Measurements from ENCODE around the gene LRP8.

The LRP8 gene

GRCh38 chr1:53324321-53324720 lies 3.5 kb downstream of the LRP8 start:
- DNase-seq (ENCODE audit: low read depth in 3 of 3, low spot score in 1 of 3): no peak

- no peak for DNase-seq (ENCODE audit: low read depth in 3 of 3, low spot score in 1 of 3)
These were observed 4.6 kb downstream of the LRP8 start for GRCh38 chr1:53323316-53323715.

- no peak for DNase-seq (ENCODE audit: low read depth in 3 of 3, low spot score in 1 of 3)
These were observed 5.9 kb downstream of the LRP8 start for GRCh38 chr1:53321776-53322602.

GRCh38 chr1:53321366-53321765 lies 6.5 kb downstream of the LRP8 start:
- no peak for DNase-seq (ENCODE audit: low read depth in 3 of 3, low spot score in 1 of 3)

DNA sequence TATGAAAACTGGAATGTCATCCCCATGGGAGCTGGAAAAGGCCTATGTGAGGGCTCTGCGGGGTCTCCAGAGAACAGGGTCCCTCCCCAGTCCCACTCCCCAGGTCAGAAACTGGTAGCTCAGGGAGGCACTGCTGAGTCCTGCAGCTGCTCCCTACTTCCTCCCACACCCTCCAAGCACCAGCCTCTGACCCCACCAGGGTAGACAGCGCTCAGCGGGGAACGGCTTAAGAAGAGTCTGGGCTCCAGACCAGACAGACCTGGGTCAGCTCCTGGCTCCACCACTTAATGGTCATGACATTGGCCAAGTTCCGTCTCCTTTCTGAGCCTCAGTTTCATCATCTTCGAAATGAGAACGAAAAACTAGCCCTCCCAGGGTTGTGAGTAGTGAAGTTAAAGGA lies 7.2 kb downstream of the LRP8 start:
- no peak for DNase-seq (ENCODE audit: low read depth in 3 of 3, low spot score in 1 of 3)

GRCh38 chr1:53319296-53320101 lies 8.4 kb downstream of the LRP8 start:
- DNase-seq (ENCODE audit: low read depth in 3 of 3, low spot score in 1 of 3): no peak

GRCh38 chr1:53317646-53318539 lies 10.0 kb downstream of the LRP8 start:
- no peak for DNase-seq (ENCODE audit: low read depth in 3 of 3, low spot score in 1 of 3)

DNA sequence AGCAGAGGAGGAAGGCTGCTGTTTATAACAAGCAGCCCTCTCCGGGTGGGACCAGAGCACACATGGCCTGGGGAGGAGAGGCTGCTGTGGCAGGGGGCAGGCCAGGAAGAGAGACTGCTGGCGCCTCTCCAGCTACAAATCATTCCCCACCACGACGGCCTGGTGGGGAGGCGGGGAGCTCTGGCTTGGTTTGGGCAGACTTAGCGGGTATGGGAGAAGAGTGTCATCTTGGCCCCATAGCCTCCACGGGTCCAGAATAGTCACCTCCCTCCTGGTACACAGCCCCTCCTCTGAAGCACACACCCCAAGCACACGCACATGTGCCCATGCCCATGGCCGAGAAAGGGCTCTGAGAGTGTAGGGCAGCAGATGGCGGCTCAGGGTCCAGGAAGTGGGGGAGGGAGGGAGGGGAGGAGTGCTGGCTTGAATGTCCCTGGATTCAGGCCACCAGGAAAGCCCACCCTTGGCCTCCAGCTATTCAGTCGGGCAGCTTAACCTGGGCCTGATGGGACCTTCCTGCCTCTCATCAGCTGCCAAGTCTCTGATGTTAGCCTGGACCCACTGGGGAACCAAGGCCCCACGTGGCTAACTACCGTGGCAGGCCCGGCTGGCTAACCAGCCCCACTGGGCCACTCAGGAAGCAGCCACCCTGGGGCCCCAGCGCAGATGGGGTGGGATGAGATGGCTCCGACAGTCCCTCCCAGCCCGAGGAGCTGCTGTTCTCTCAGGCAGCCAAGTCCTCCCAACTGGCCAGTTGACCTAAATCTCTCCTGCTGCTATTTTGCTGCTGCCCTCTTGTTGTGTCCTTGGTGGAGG lies 10.9 kb downstream of the LRP8 start:
- DNase-seq (ENCODE audit: low read depth in 3 of 3, low spot score in 1 of 3): no peak

GRCh38 chr1:53316424-53316765 lies 11.5 kb downstream of the LRP8 start:
- DNase-seq (ENCODE audit: low read depth in 3 of 3, low spot score in 1 of 3): no peak

- no peak for DNase-seq (ENCODE audit: low read depth in 3 of 3, low spot score in 1 of 3)
These were observed 12.1 kb downstream of the LRP8 start for GRCh38 chr1:53315456-53316423.

DNA sequence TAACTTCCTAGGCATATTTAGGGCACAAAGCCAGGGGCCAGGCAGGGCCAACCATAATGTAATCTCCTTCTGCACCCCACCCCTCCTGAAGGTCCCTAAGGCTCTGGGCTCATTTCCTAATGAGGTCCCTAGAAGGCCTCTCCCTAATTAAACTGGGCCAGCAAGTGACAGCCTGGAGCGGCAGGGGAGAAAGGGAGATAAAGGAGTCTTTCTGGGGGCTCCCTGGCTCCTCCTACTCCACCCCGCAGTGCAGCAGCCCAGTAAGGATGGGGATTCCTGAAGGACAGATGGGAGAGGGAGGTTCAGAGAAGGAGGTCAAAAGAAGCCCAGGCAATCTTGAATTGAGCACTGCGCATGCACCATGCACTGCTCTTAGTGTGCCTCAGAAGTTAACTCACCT lies 12.8 kb downstream of the LRP8 start:
- DNase-seq (ENCODE audit: low read depth in 3 of 3, low spot score in 1 of 3): no peak

GRCh38 chr1:53314606-53315005 lies 13.3 kb downstream of the LRP8 start:
- DNase-seq (ENCODE audit: low read depth in 3 of 3, low spot score in 1 of 3): no peak

GRCh38 chr1:53314096-53314495 lies 13.8 kb downstream of the LRP8 start:
- no peak for DNase-seq (ENCODE audit: low read depth in 3 of 3, low spot score in 1 of 3)

DNA sequence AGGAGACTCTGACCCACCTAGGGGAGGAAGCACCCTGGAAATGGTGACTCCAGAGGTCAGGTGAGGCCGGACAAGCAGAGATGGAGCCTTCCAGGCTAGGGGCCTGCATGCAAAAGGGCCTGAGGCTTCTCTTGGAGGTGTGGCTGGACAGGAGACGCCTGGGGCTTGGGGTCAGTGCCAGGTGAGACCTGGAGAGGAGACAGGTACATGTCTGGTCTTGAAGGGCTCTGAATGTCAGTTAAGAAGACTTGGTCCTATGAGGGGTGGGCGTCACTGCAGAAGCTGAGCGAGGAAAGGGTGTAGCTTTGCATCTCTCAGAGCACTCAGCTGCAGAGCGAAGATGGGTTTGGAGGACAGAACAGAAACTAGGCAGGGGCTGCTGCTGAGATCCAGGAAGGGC lies 14.3 kb downstream of the LRP8 start:
- no peak for DNase-seq (ENCODE audit: low read depth in 3 of 3, low spot score in 1 of 3)

- no peak for DNase-seq (ENCODE audit: low read depth in 3 of 3, low spot score in 1 of 3)
These were observed 16.1 kb downstream of the LRP8 start for GRCh38 chr1:53311702-53312305.

DNA sequence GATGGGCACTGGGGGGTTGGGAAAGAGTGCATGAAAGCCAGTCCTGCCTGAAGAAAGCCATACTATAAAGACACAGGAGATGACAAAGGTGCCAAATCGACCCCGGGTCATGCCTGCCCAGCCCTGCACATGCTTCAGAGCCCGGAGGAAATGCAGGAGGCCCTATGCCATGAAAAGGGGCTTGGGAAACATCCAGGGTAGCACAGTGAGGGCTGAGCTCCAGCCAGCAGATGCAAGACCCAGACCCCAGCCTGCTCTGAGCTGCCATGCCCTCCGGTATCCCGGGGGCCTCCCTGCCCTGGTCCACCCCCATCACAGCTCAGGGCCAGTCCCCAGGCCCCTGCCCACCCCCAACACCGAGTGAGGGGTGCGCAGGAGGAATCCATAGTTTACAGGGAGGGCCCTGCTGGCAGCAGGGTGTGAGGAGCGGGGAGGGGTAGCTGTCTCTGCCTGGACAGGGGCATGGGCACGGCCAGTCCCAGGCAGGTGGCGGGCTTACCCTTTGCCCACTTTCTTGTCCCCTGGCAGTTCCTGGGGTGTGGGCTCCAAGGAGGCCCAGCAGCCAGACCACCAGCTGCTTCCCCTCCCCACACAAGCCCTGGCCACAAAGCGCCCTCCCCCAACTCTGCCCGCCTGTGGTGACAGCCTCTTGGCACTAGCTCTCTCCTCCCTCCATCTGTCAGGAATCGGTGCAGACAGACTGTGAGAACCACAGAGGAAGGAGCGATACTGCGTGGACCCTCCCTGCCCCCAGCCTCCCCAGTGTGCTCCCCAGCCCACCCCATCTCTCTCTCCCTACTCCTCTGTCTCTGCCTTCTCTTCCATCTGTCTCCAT lies 16.8 kb downstream of the LRP8 start:
- DNase-seq (ENCODE audit: low read depth in 3 of 3, low spot score in 1 of 3): no peak

DNA sequence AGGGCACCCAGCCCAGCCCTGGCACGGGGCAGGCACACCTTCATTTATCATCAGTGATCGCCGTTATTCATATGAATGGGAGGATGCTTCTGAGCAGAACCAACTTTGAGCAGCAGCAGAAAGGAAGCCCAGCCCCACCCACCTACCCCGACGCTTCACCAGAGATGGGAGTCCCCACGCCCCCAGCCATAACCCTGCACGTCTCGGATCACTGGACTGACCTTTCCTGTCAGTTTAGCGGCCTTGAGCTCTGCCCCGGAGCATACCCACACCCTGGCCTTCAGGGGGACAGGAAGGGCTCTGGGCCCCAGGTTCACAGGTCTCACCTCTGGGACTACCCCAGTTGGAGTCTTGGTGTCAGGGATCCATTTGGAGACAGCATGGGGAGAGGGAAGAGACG lies 18.1 kb downstream of the LRP8 start:
- DNase-seq (ENCODE audit: low read depth in 3 of 3, low spot score in 1 of 3): no peak

DNA sequence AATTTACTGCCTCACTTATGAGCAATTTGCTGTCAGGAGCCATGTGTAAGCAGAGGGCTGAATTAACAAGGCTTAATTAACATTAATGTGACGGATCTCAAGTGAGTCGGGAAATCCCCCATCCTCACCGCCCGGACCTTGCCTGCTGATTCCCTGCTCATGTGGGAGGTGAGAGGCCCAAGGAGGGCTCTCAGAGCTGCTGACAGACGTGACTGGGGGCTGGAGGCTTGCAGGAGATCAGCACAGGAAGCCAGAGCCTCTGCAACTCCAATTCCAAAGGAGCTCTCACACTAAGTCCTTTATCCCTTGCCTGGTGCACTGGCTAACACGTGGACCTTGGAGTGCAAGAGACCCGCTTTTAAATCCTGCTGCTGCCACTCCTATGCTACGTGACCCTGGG lies 19.4 kb downstream of the LRP8 start:
- DNase-seq (ENCODE audit: low read depth in 3 of 3, low spot score in 1 of 3): no peak
